Neuron (in vitro differentiated cells): Measurements from ENCODE around the gene TLR6.
"Not testable (repeated sequence)": the region's sequence is repeated elsewhere in the genome, so short reads cannot be mapped to it uniquely, and the experiment has no call there.

Experiments used
- H2AFZ ChIP-seq: one replicate; pipeline ENCODE4 v1.6.1; 2013; ENCODE audit warnings: low read depth, mild to moderate bottlenecking, inconsistent platforms, low read length, moderate library complexity
- H3K27me3 ChIP-seq: one replicate; pipeline ENCODE4 v1.6.1; 2013; ENCODE audit warnings: low read length; ENCODE audit not compliant: insufficient read depth
- H3K36me3 ChIP-seq: one replicate; pipeline ENCODE4 v1.6.1; 2013; ENCODE audit warnings: low read length; ENCODE audit not compliant: insufficient read depth
- H3K4me1 ChIP-seq: one replicate; pipeline ENCODE4 v1.6.1; 2013; ENCODE audit warnings: low read length; ENCODE audit not compliant: insufficient read depth
- H3K4me3 ChIP-seq: 2 replicates; pipeline ENCODE4 v1.5.1; 2013; ENCODE audit warnings: mild to moderate bottlenecking, low read length, moderate library complexity
- H3K9me3 ChIP-seq: one replicate; pipeline ENCODE4 v1.6.1; 2013; ENCODE audit warnings: low read length

The TLR6 gene

GRCh38 chr4:38831653-38832052 is 25.0 kb downstream of the TLR6 start:
- no peaks in the 10 kb centered on the region for H3K27me3 ChIP-seq
- H3K4me3 ChIP-seq, result no peak overlapping the region
- H3K9me3 ChIP-seq, result no peaks in the 10 kb centered on the region
- H2AFZ ChIP-seq, result no peak overlapping the region
- no peaks in the 10 kb centered on the region for H3K4me1 ChIP-seq
- no peaks in the 10 kb centered on the region for H3K36me3 ChIP-seq

GRCh38 chr4:38829237-38829636 is 27.4 kb downstream of the TLR6 start:
- Histone ChIP-seq H3K4me3 (no peak overlapping the region), H3K9me3 (no peaks in the 10 kb centered on the region), H3K27me3 (no peaks in the 10 kb centered on the region), H3K4me1 (no peaks in the 10 kb centered on the region), H2AFZ (no peak overlapping the region), H3K36me3 (no peaks in the 10 kb centered on the region)

GRCh38 chr4:38823766-38824165 is 32.9 kb downstream of the TLR6 start:
- H2AFZ ChIP-seq, result no peak overlapping the region

DNA sequence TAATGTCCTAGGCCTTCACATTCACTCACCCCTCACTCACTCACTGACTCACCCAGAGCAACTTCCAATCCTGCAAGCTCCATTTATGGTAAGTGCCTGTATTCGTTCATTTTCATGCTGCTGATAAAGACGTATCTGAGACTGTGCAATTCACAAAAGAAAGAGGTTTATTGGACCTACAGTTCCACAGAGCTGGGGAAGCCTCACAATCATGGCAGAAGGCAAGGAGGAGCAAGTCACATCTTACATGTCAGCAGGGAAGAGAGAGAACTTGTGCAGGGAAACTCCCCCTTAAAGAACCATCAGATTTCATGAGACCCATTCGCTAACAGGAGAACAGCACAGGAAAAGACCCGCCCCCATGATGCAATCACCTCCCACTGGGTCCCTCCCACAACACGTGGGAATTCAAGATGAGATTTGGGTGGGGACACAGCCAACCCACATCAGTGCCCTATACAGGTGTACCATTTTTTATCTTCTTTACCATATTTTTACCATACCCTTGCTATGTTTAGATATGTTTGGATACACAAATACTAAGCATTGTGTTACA is 33.8 kb downstream of the TLR6 start:
- Histone ChIP-seq H2AFZ (no peak overlapping the region), H3K27me3 (no peaks in the 10 kb centered on the region), H3K4me3 (no peak overlapping the region), H3K36me3 (no peaks in the 10 kb centered on the region), H3K4me1 (no peaks in the 10 kb centered on the region), H3K9me3 (no peaks in the 10 kb centered on the region)

More at GRCh38 chr4:38823766-38824165, 32.9 kb downstream of the TLR6 start:
- H3K27me3 ChIP-seq, result no peaks in the 10 kb centered on the region
- H3K9me3 ChIP-seq, result no peaks in the 10 kb centered on the region
- H3K36me3 ChIP-seq, result no peaks in the 10 kb centered on the region
- H3K4me3 ChIP-seq, result no peak overlapping the region
- no peaks in the 10 kb centered on the region for H3K4me1 ChIP-seq

DNA sequence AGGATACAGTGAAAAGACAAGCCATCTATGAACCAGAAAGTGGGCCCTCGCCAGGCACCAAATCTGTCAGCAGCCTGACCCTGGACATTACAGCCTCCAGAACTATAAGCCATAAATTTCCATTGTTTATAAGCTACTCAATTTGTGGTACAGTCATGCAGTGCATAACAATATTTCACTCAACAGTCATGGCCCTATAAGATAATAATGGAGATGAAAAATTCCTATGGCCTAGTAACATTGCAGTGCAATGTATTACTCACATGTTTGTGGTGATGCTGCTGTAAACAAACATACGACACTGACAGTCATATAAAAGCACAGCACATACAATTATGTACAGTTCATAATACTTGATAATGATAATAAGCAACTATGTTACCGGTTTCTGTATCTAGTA is 34.9 kb downstream of the TLR6 start:
- Histone ChIP-seq H3K27me3 (no peaks in the 10 kb centered on the region), H2AFZ (no peak overlapping the region), H3K4me3 (no peak overlapping the region), H3K36me3 (no peaks in the 10 kb centered on the region), H3K9me3 (no peaks in the 10 kb centered on the region), H3K4me1 (no peaks in the 10 kb centered on the region)

- no peaks in the 10 kb centered on the region for H3K9me3 ChIP-seq
- H3K27me3 ChIP-seq, result no peaks in the 10 kb centered on the region
- no peaks in the 10 kb centered on the region for H3K36me3 ChIP-seq
- H3K4me1 ChIP-seq, result no peaks in the 10 kb centered on the region
- H2AFZ ChIP-seq, result no peak overlapping the region
- no peak overlapping the region for H3K4me3 ChIP-seq
Measured at GRCh38 chr4:38820329-38821061, 36.1 kb downstream of the TLR6 start.

DNA sequence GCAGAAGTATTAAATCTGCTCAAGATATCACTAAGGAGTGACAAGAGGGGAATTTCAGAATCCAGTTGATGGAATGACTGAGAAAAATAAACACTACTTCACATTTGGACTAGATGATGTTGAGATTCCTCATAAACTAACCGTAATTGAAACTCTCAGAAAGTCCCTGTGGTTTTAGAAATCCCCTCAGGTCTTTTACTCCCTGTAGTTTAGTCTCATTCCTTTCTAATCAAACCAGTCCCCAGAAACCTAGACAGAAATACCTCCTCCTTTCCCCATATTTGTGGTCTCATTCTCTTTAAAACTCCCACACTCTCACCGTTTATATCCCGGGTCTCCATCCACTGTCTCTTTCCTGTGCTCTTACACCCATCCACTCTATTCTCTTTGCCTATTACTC is 37.0 kb downstream of the TLR6 start:
- no peaks in the 10 kb centered on the region for H3K9me3 ChIP-seq
- no peaks in the 10 kb centered on the region for H3K27me3 ChIP-seq
- H3K4me3 ChIP-seq, result no peak overlapping the region
- H3K4me1 ChIP-seq, result no peaks in the 10 kb centered on the region
- H2AFZ ChIP-seq, result no peak overlapping the region
- no peaks in the 10 kb centered on the region for H3K36me3 ChIP-seq

GRCh38 chr4:38818441-38818976 is 38.1 kb downstream of the TLR6 start:
- Histone ChIP-seq H3K4me3 (no peak overlapping the region), H3K27me3 (no peaks in the 10 kb centered on the region), H3K4me1 (no peaks in the 10 kb centered on the region), H2AFZ (no peak overlapping the region), H3K9me3 (no peaks in the 10 kb centered on the region), H3K36me3 (no peaks in the 10 kb centered on the region)

GRCh38 chr4:38815885-38816782 is 40.5 kb downstream of the TLR6 start:
- no peaks in the 10 kb centered on the region for H3K4me1 ChIP-seq
- no peaks in the 10 kb centered on the region for H3K36me3 ChIP-seq
- H3K27me3 ChIP-seq, result no peaks in the 10 kb centered on the region

DNA sequence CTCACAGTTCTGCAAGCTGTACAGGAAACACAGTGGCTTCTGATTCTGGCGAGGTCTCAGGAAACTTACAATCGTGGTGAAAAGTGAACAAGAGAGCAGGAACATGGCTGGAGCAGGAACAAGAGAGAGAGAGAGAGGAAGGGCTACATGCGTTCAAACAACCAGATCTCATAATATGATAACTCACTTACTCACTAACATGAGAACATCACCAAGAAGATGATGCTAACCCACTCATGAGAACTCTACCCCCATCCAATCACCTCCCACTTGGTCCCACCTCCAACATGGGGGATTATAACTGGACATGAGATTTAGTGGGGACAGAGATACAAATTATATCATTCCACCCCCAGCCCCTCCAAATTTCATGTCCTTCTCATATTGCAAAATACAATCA is 42.2 kb downstream of the TLR6 start:
- H3K9me3 ChIP-seq, result no peaks in the 10 kb centered on the region
- no peak overlapping the region for H2AFZ ChIP-seq
- no peaks in the 10 kb centered on the region for H3K27me3 ChIP-seq
- no peaks in the 10 kb centered on the region for H3K4me1 ChIP-seq
- no peaks in the 10 kb centered on the region for H3K36me3 ChIP-seq
- H3K4me3 ChIP-seq, result no peak overlapping the region

More at GRCh38 chr4:38815885-38816782, 40.5 kb downstream of the TLR6 start:
- no peaks in the 10 kb centered on the region for H3K9me3 ChIP-seq
- no peak overlapping the region for H3K4me3 ChIP-seq
- no peak overlapping the region for H2AFZ ChIP-seq

DNA sequence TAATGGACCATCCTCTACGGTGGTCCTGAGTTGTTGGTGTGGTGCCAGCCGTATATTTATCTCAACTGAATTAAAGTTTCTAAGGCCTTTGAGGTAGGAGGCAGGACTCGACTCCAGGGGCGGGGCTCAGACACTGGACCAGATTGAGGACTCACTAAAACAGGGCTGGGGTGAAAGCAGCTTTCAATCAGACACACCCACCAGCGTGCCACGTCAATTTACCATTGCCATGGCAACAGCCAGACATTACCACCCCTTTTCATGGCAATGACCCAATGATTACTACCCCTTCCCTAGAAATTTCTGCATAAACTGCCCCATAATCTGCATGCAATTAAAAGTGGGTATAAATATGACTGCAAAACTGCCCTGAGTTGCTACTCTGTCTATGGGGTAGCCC is 45.3 kb downstream of the TLR6 start:
- no peaks in the 10 kb centered on the region for H3K9me3 ChIP-seq

GRCh38 chr4:38807462-38807861 is 49.2 kb downstream of the TLR6 start:
- H2AFZ ChIP-seq, H3K4me1 ChIP-seq, H3K36me3 ChIP-seq, H3K27me3 ChIP-seq, H3K9me3 ChIP-seq, H3K4me3 ChIP-seq: not testable (repeated sequence)

More for the DNA sequence above, 45.3 kb downstream of the TLR6 start:
- Histone ChIP-seq H2AFZ (no peak overlapping the region), H3K27me3 (no peaks in the 10 kb centered on the region), H3K4me1 (no peaks in the 10 kb centered on the region), H3K4me3 (no peak overlapping the region), H3K36me3 (no peaks in the 10 kb centered on the region)

DNA sequence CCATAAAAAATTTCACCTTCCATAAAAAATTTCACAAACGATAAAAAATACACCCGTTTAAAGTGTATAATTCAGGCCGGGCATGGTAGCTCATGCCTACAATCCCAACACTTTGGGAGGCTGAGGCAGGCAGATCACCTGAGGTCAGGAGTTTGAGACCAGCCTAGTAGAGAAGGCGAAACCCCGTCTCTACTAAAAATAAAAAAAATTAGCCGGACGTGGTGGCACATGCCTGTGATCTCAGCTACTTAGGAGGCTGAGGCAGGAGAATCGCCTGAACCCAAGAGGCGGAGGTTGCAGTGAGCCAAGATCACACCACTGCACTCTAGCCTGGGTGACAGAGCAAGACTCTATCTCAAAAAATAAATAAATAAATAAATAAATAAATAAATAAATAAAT is 50.4 kb downstream of the TLR6 start:
- not testable (repeated sequence) for H3K4me3 ChIP-seq, H2AFZ ChIP-seq, H3K4me1 ChIP-seq, H3K36me3 ChIP-seq, H3K9me3 ChIP-seq, H3K27me3 ChIP-seq
